Ishikawa (cell line): ENCODE data around the gene ZNF280B.

Source experiments
- CEBPB ChIP-seq: IDR thresholded peaks from 2 replicates; pipeline ENCODE4 v1.6.1; 2012
- CREB1 ChIP-seq: IDR thresholded peaks from 2 replicates; pipeline ENCODE4 v1.6.1; 2012; ENCODE audit warnings: low read depth
- EGR1 ChIP-seq: IDR thresholded peaks from 2 replicates; pipeline ENCODE4 v1.6.1; 2012
- EP300 ChIP-seq: IDR thresholded peaks from 2 replicates; pipeline ENCODE4 v1.6.1; 2012; ENCODE audit warnings: borderline replicate concordance
- FOXM1 ChIP-seq: IDR thresholded peaks from 2 replicates; pipeline ENCODE4 v1.6.1; 2012; ENCODE audit warnings: low read depth, borderline replicate concordance
- NFIC ChIP-seq: IDR thresholded peaks from 2 replicates; pipeline ENCODE4 v1.6.1; 2012
- RAD21 ChIP-seq: IDR thresholded peaks from 2 replicates; pipeline ENCODE4 v1.6.1; 2012; ENCODE audit warnings: low read depth
- TAF1 ChIP-seq: IDR thresholded peaks from 2 replicates; pipeline ENCODE4 v1.6.1; 2012; ENCODE audit warnings: low read depth, mild to moderate bottlenecking
- TCF12 ChIP-seq: IDR thresholded peaks from 2 replicates; pipeline ENCODE4 v1.6.1; 2012; ENCODE audit warnings: low read depth
- TEAD4 ChIP-seq: IDR thresholded peaks from 2 replicates; pipeline ENCODE4 v1.6.1; 2012
- YY1 ChIP-seq: IDR thresholded peaks from 2 replicates; pipeline ENCODE4 v1.6.1; 2012; ENCODE audit warnings: low read depth
- ZBTB7A ChIP-seq: IDR thresholded peaks from 2 replicates; pipeline ENCODE4 v1.6.1; 2012; ENCODE audit warnings: low read depth
- TF ChIP-seq, protein P1 (sequence below): IDR thresholded peaks from 2 replicates; pipeline ENCODE4 v1.6.1; 2012
- TF ChIP-seq, protein P2 (sequence below): IDR thresholded peaks from 2 replicates; pipeline ENCODE4 v1.6.1; 2012; ENCODE audit warnings: low read depth, mild to moderate bottlenecking
- TF ChIP-seq, protein P3 (sequence below): IDR thresholded peaks from 2 replicates; pipeline ENCODE4 v1.6.1; 2012

The ZNF280B gene

DNA sequence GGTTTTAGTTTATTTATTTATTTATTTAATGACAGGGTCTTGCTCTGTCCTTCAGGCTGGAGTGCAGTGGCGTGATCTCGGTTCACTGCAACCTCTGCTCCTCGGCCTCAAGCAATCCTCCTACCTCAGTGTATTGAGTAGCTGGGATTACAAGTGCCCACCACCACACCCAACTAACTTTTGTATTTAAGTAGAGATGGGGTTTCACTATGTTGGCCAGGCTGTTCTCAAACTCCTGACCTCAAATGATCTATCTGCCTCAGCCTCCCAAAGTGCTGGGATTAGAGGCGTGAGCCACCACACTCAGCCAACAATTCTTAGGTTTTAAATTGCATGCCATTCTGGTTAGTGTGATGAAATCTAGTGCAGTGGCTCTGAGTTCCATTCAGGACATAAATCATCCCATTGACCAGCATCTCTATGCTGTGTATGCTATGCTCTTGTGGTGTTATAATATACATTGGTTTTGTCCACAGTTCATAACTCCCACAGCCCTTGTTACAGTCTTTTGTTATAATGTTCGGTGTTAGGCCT, 28.5 kb downstream of the ZNF280B start:
- no peak for TF ChIP-seq EP300
- TF ChIP-seq RAD21, result no peak
- TF ChIP-seq, protein P1, sequence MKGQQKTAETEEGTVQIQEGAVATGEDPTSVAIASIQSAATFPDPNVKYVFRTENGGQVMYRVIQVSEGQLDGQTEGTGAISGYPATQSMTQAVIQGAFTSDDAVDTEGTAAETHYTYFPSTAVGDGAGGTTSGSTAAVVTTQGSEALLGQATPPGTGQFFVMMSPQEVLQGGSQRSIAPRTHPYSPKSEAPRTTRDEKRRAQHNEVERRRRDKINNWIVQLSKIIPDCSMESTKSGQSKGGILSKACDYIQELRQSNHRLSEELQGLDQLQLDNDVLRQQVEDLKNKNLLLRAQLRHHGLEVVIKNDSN, result no peak
- no peak for TF ChIP-seq FOXM1

DNA sequence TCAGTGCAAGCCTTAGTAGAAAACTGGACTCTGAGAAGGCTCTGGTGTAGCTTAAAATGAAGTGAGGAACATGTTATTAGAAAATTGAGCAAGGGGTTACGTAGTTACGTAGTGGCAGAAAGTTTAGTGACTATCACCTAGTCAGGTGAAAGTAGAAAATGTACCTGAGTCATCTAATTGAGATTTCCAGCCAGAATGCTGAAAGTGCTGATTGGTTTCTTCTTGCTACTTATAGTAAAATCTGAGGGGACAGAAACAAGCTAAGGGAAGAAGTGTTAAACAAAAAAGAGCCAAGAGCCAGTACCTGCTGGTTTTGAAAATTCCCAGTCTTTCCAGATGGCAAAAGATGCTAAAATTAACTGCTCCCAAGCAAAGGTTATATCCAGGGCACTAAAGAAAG, 29.4 kb downstream of the ZNF280B start:
- TF ChIP-seq FOXM1, result no peak

DNA sequence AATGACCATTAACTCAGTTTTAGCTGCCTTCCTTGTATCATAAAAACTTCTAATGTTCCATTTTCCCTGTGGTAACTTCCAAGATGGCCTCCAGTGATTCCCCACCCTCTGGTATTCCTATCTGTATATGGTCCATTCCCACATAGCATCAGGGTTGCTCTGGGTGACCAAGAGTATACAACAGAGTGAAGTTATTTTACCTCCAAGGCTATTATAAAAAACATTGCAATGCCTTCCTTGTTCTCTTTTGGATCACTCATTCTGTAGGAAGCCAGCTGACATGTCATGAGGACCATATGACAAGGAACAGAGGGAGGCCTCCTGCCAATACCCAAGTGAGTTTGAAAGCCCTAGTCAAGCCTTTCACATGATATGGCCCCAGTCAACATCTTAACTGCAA, 30.1 kb downstream of the ZNF280B start:
- TF ChIP-seq, protein P1, result no peak
- no peak for TF ChIP-seq YY1
- TF ChIP-seq RAD21, result no peak
- TF ChIP-seq TEAD4, result no peak
- TF ChIP-seq ZBTB7A, result no peak
- TF ChIP-seq CEBPB, result no peak
- TF ChIP-seq NFIC, result no peak
- TF ChIP-seq TAF1, result no peak
- no peak for TF ChIP-seq EGR1
- TF ChIP-seq, protein P2, sequence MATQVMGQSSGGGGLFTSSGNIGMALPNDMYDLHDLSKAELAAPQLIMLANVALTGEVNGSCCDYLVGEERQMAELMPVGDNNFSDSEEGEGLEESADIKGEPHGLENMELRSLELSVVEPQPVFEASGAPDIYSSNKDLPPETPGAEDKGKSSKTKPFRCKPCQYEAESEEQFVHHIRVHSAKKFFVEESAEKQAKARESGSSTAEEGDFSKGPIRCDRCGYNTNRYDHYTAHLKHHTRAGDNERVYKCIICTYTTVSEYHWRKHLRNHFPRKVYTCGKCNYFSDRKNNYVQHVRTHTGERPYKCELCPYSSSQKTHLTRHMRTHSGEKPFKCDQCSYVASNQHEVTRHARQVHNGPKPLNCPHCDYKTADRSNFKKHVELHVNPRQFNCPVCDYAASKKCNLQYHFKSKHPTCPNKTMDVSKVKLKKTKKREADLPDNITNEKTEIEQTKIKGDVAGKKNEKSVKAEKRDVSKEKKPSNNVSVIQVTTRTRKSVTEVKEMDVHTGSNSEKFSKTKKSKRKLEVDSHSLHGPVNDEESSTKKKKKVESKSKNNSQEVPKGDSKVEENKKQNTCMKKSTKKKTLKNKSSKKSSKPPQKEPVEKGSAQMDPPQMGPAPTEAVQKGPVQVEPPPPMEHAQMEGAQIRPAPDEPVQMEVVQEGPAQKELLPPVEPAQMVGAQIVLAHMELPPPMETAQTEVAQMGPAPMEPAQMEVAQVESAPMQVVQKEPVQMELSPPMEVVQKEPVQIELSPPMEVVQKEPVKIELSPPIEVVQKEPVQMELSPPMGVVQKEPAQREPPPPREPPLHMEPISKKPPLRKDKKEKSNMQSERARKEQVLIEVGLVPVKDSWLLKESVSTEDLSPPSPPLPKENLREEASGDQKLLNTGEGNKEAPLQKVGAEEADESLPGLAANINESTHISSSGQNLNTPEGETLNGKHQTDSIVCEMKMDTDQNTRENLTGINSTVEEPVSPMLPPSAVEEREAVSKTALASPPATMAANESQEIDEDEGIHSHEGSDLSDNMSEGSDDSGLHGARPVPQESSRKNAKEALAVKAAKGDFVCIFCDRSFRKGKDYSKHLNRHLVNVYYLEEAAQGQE, result no peak

DNA sequence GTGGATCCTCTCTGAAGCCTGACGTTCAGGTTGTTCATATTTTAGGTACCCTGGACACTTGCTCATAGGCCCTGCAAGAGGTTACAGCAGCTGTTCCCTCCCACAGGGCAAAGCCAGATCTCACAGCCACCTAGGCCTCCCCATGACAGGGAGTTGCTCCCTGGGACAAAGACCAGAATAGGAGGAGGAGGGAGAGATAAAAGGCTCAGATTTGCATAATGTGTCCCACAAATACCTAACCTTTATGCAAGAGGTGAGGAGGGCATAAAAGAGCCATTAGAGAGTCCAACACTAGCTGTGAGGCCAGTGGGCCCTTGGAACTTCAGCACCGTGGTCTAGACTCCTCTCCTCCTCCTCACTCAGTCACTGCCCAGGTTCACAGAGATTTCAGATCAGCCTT, 33.8 kb downstream of the ZNF280B start:
- no peak for TF ChIP-seq FOXM1
- no peak for TF ChIP-seq NFIC
- no peak for TF ChIP-seq EP300
- TF ChIP-seq, protein P2, result no peak
- TF ChIP-seq CEBPB, result no peak
- TF ChIP-seq YY1, result no peak
- no peak for TF ChIP-seq ZBTB7A
- TF ChIP-seq TEAD4, result no peak

DNA sequence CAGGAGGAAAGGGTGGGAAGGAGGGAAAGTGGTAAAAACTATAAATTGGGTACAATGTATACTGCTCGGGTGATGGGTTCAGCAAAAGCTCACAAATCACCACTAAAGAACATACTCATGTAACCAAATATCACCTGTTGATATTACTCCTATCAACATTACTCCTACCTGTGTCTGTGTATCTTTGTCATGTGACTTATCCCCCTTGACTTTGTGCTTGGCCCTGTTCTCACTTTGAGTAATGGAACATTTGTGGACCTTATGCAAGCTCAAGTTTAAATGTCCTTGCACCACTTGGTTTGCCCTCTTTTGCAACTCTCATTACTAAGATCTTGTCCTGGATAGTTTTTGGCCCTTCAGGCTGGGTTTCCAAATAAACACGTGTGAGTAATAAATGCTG, 39.0 kb downstream of the ZNF280B start:
- no peak for TF ChIP-seq CEBPB
- TF ChIP-seq, protein P3, sequence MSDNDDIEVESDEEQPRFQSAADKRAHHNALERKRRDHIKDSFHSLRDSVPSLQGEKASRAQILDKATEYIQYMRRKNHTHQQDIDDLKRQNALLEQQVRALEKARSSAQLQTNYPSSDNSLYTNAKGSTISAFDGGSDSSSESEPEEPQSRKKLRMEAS, result no peak
- no peak for TF ChIP-seq RAD21
- TF ChIP-seq TEAD4, result no peak
- TF ChIP-seq YY1, result no peak
- TF ChIP-seq FOXM1, result no peak
- no peak for TF ChIP-seq EGR1
- no peak for TF ChIP-seq NFIC
- TF ChIP-seq TCF12, result no peak
- TF ChIP-seq, protein P2, result no peak
- TF ChIP-seq ZBTB7A, result no peak
- TF ChIP-seq EP300, result no peak

DNA sequence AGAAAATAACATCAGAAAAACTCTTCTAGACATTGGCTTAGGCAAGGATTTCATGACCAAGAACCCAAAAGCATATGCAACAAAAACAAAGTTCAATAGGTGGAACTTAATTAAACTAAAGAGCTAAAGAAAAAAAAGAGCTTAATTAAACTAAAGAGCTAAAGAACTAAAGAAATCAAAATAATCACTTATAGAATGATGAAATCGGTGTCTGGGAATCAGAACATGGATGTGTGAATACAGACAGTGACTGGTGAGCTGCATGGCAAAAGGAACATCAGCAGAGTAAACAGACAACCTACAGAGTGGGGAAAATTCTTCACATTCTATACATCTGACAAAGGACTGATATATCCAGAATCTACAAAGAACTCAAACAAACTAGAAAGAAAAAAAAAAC, 41.4 kb downstream of the ZNF280B start:
- no peak for TF ChIP-seq CEBPB
- TF ChIP-seq TAF1, result no peak
- TF ChIP-seq CREB1, result no peak
- no peak for TF ChIP-seq ZBTB7A
- TF ChIP-seq NFIC, result no peak
- TF ChIP-seq, protein P3, result no peak
- TF ChIP-seq RAD21, result no peak
- TF ChIP-seq TCF12, result no peak
- TF ChIP-seq EP300, result no peak
- no peak for TF ChIP-seq EGR1
